C4-2B (cell line): ENCODE results near the gene VAMP1.
"Not testable (repeated sequence)": the region's sequence is repeated elsewhere in the genome, so short reads cannot be mapped to it uniquely, and the experiment has no call there.

Source experiments
- H3K27ac ChIP-seq: fragments of 450-650 bp; 2 replicates; pipeline ENCODE4 v1.5.1; 2017
- ZFX ChIP-seq: fragments of 450-650 bp; IDR thresholded peaks from 2 replicates; pipeline ENCODE4 v1.6.1; 2017
- TF ChIP-seq, protein P1 (sequence below): fragments of 450-650 bp; conservative IDR thresholded peaks from 2 replicates; pipeline ENCODE4 v1.5.1; 2017; ENCODE audit warnings: mild to moderate bottlenecking

Gene VAMP1

GRCh38 chr12:6472491-6472890 is 2.0 kb upstream of the VAMP1 start:
- TF ChIP-seq, protein P1, sequence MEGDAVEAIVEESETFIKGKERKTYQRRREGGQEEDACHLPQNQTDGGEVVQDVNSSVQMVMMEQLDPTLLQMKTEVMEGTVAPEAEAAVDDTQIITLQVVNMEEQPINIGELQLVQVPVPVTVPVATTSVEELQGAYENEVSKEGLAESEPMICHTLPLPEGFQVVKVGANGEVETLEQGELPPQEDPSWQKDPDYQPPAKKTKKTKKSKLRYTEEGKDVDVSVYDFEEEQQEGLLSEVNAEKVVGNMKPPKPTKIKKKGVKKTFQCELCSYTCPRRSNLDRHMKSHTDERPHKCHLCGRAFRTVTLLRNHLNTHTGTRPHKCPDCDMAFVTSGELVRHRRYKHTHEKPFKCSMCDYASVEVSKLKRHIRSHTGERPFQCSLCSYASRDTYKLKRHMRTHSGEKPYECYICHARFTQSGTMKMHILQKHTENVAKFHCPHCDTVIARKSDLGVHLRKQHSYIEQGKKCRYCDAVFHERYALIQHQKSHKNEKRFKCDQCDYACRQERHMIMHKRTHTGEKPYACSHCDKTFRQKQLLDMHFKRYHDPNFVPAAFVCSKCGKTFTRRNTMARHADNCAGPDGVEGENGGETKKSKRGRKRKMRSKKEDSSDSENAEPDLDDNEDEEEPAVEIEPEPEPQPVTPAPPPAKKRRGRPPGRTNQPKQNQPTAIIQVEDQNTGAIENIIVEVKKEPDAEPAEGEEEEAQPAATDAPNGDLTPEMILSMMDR = no peak
- TF ChIP-seq ZFX = no peak
- no peak overlapping the region for H3K27ac ChIP-seq

DNA sequence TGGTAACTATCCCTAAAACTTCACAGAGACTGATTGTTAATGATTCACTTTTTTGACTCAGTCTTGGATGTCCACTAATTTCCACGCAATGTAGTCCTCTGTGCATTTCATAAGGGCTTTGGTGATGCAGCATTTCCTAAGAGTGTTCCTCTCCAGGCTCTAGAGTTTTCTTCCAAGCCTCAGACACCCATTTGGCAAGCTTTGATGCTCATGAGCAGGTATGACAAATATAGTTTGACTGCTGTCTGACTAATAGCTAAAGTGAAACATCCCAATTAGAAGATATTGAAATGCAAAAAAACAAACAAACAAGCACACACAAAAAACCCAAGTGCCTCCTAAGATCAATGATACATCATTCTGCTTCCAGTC is 1.5 kb upstream of the VAMP1 start:
- H3K27ac ChIP-seq = no peak overlapping the region
- TF ChIP-seq ZFX = no peak
- TF ChIP-seq, protein P1 = no peak

- TF ChIP-seq ZFX = no peak
- TF ChIP-seq, protein P1 = no peak
Observed at GRCh38 chr12:6469609-6470374, 685 bp downstream of the VAMP1 start.

GRCh38 chr12:6469092-6469491 is 1.4 kb downstream of the VAMP1 start:
- TF ChIP-seq ZFX = no peak
- TF ChIP-seq, protein P1 = no peak
- no peak overlapping the region for H3K27ac ChIP-seq

More at GRCh38 chr12:6469609-6470374, 685 bp downstream of the VAMP1 start:
- H3K27ac ChIP-seq = peak overlapping the region; percentile 72

- no peak overlapping the region for H3K27ac ChIP-seq
- TF ChIP-seq, protein P1 = no peak
- TF ChIP-seq ZFX = no peak
Observed at GRCh38 chr12:6468283-6468575, 2.2 kb downstream of the VAMP1 start.

GRCh38 chr12:6467571-6468282 is 2.8 kb downstream of the VAMP1 start:
- H3K27ac ChIP-seq = not testable (repeated sequence)

DNA sequence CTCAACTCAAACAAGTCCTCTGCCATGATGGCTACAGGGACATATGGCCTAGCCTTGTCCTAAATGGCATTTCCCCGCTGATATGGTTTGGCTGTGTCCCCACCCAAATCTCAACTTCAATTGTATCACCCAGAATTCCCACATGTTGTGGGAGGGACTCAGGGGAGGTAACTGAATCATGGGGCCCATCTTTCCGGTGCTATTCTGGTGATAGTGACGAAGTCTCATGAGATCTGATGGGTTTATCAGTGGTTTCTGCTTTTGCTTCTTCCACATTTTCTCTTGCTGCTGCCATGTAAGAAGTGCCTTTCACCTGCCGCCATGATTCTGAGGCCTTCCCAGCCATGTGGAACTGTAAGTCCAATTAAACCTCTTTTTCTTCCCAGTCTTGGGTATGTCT is 3.7 kb downstream of the VAMP1 start:
- H3K27ac ChIP-seq = not testable (repeated sequence)

GRCh38 chr12:6466184-6466573 is 4.3 kb downstream of the VAMP1 start:
- H3K27ac ChIP-seq = no peak overlapping the region
- TF ChIP-seq, protein P1 = no peak
- TF ChIP-seq ZFX = no peak
